H1 (cell line): Measurements from ENCODE around the gene MXI1. TPM values are rescaled to one million over a fixed set of nuclear protein-coding genes. Genes with fewer than 3 reads are reported as not detected.
"Not testable (repeated sequence)": the region's sequence is repeated elsewhere in the genome, so short reads cannot be mapped to it uniquely, and the experiment has no call there.

Experiments used
- CTCF ChIA-PET: fragments of 300-600 bp; sonication (Branson Sonifier 250); formaldehyde crosslinking; loops from one replicate; lab custom pipeline; 2021; ENCODE audit not compliant: partially characterized antibody; lab: Charles Lee
- POLR2A ChIA-PET: fragments of 300-600 bp; sonication (Branson Sonifier 250); formaldehyde crosslinking; loops from one replicate; lab custom pipeline; 2021; ENCODE audit warnings: inconsistent platforms; ENCODE audit not compliant: partially characterized antibody; lab: Charles Lee
- DNase-seq, 2 experiments: peaks; one replicate each; pipeline versions ENCODE4 v3.0.0 to v3.0.0-alpha.2; 2010 to 2022; ENCODE audit warnings: low spot score in 2 of 2, low read depth in 1 of 2, mixed read lengths in 1 of 2
- FAIRE-seq: peaks from 2 replicates; lab custom pipeline; 2011; peaks lifted over from hg19 to GRCh38; lab: Jason Lieb, UNC
- H2AFZ ChIP-seq: 2 replicates; pipeline ENCODE4 v1.8.1; 2012; ENCODE audit warnings: low read length, inconsistent platforms
- H2AK5ac ChIP-seq: 2 replicates; pipeline ENCODE4 v1.6.1; 2013; ENCODE audit warnings: low read depth, low read length
- H2BK120ac ChIP-seq: replicated peaks from 2 replicates; pipeline ENCODE3; 2013; ENCODE audit warnings: low read depth, low read length, inconsistent platforms
- H2BK12ac ChIP-seq: 2 replicates; pipeline ENCODE4 v1.6.1; 2013; ENCODE audit warnings: low read depth, low read length
- H2BK15ac ChIP-seq: 2 replicates; pipeline ENCODE4 v1.6.1; 2013; ENCODE audit warnings: low read length
- H2BK20ac ChIP-seq: 2 replicates; pipeline ENCODE4 v1.6.1; 2013; ENCODE audit warnings: low read length
- H2BK5ac ChIP-seq: 2 replicates; pipeline ENCODE4 v1.6.1; 2013; ENCODE audit warnings: low read depth, low read length
- H3K14ac ChIP-seq: 2 replicates; pipeline ENCODE4 v1.6.1; 2013; ENCODE audit warnings: inconsistent platforms; ENCODE audit not compliant: insufficient read length
- H3K18ac ChIP-seq: 2 replicates; pipeline ENCODE4 v1.6.1; 2013; ENCODE audit warnings: low read length; ENCODE audit errors: extremely low read depth
- H3K23ac ChIP-seq: 2 replicates; pipeline ENCODE4 v1.6.1; 2013; ENCODE audit warnings: inconsistent platforms; ENCODE audit not compliant: insufficient read length
- H3K23me2 ChIP-seq: 2 replicates; pipeline ENCODE4 v1.6.1; 2013; ENCODE audit warnings: low read depth, low read length
- H3K27ac ChIP-seq: 2 replicates; pipeline ENCODE4 v1.6.1; 2011; ENCODE audit warnings: low read depth, low read length, inconsistent platforms
- H3K27me3 ChIP-seq, 4 experiments: replicated peaks in 1 of 4; 1 replicate in 1 of 4; 2 replicates in 3 of 4; pipeline versions ENCODE4 v1.6.1 to v1.8.1; 2011 to 2013; ENCODE audit warnings: low read length in 3 of 4, mild to moderate bottlenecking in 3 of 4, inconsistent platforms in 2 of 4, mixed read lengths in 2 of 4, moderate library complexity in 1 of 4; ENCODE audit not compliant: control insufficient read depth in 3 of 4, insufficient read depth in 3 of 4; ENCODE audit errors: extremely low read depth in 1 of 4
- H3K36me3 ChIP-seq, 4 experiments: 2 replicates each; pipeline versions ENCODE4 v1.6.1 to v1.8.1; 2011 to 2013; ENCODE audit warnings: mild to moderate bottlenecking in 4 of 4, low read length in 3 of 4, moderate library complexity in 2 of 4, control low read depth in 1 of 4, inconsistent platforms in 1 of 4; ENCODE audit not compliant: insufficient read depth in 4 of 4, control insufficient read depth in 2 of 4
- H3K4ac ChIP-seq: replicated peaks from 2 replicates; pipeline ENCODE3; 2013; ENCODE audit warnings: low read length, low read depth, mixed read lengths, inconsistent platforms; ENCODE audit not compliant: insufficient read length
- H3K4me1 ChIP-seq, 4 experiments: replicated peaks in 1 of 4; 1 replicate in 1 of 4; 2 replicates in 3 of 4; pipeline versions ENCODE4 v1.6.1 to v1.8.1; 2011 to 2013; ENCODE audit warnings: low read length in 3 of 4, inconsistent platforms in 2 of 4, mixed read lengths in 1 of 4; ENCODE audit not compliant: insufficient read depth in 4 of 4, control insufficient read depth in 3 of 4
- H3K4me2 ChIP-seq, 2 experiments: 2 replicates each; pipeline versions ENCODE4 v1.6.1 to v1.8.1; 2011 to 2013; ENCODE audit warnings: low read depth in 2 of 2, low read length in 2 of 2, control low read depth in 1 of 2, inconsistent platforms in 1 of 2, mild to moderate bottlenecking in 1 of 2; ENCODE audit not compliant: insufficient read depth in 1 of 2
- H3K4me3 ChIP-seq, 4 experiments: fragments of 200-600, 300-600 bp in 1 of 4; sonication (generic), shearing (Covaris generic), sonication (Bioruptor Twin) in 1 of 4; 2 replicates each; pipeline versions ENCODE4 v1.5.1 to v1.8.1; 2011 to 2016; ENCODE audit warnings: low read length in 4 of 4, low read depth in 3 of 4, control low read depth in 2 of 4, inconsistent platforms in 2 of 4, mild to moderate bottlenecking in 2 of 4, mixed read lengths in 1 of 4, moderate library complexity in 1 of 4; ENCODE audit not compliant: insufficient read depth in 2 of 4; ENCODE audit errors: extremely low read depth in 1 of 4
- H3K56ac ChIP-seq: replicated peaks from 2 replicates; pipeline ENCODE3; 2013; ENCODE audit warnings: low read depth, mild to moderate bottlenecking, mixed read lengths, low read length, inconsistent platforms; ENCODE audit not compliant: insufficient read length
- H3K79me1 ChIP-seq: 2 replicates; pipeline ENCODE4 v1.6.1; 2013; ENCODE audit warnings: low read depth, low read length, control low read depth
- H3K79me2 ChIP-seq, 2 experiments: 2 replicates each; pipeline versions ENCODE4 v1.6.1 to v1.8.1; 2012 to 2013; ENCODE audit warnings: low read length in 2 of 2, mild to moderate bottlenecking in 2 of 2, inconsistent platforms in 1 of 2; ENCODE audit not compliant: insufficient read depth in 2 of 2, control insufficient read depth in 1 of 2
- H3K9ac ChIP-seq, 4 experiments: replicated peaks in 1 of 4; 1 replicate in 1 of 4; 2 replicates in 3 of 4; pipeline versions ENCODE4 v1.6.1 to v1.8.1; 2011 to 2013; ENCODE audit warnings: low read depth in 3 of 4, low read length in 3 of 4, control low read depth in 2 of 4, mild to moderate bottlenecking in 2 of 4, moderate library complexity in 2 of 4, inconsistent platforms in 1 of 4; ENCODE audit errors: extremely low read depth in 1 of 4
- H3K9me3 ChIP-seq, 2 experiments: 2 replicates each; pipeline versions ENCODE4 v1.6.1 to v1.8.1; 2012 to 2013; ENCODE audit warnings: mild to moderate bottlenecking in 2 of 2, moderate library complexity in 2 of 2, control low read depth in 1 of 2, inconsistent platforms in 1 of 2, low read depth in 1 of 2, low read length in 1 of 2, mixed read lengths in 1 of 2; ENCODE audit not compliant: insufficient read depth in 2 of 2
- H4K20me1 ChIP-seq, 2 experiments: replicated peaks in 1 of 2; 2 replicates each; pipeline versions ENCODE3 to v1.8.1; 2011 to 2013; ENCODE audit warnings: inconsistent platforms in 2 of 2, low read length in 2 of 2, mild to moderate bottlenecking in 1 of 2; ENCODE audit not compliant: insufficient read depth in 2 of 2, control insufficient read depth in 1 of 2
- H4K5ac ChIP-seq: 2 replicates; pipeline ENCODE4 v1.6.1; 2013; ENCODE audit warnings: low read length, low read depth, mixed read lengths, inconsistent platforms; ENCODE audit not compliant: insufficient read length
- H4K8ac ChIP-seq: 2 replicates; pipeline ENCODE4 v1.8.0; 2013; ENCODE audit warnings: mild to moderate bottlenecking, moderate library complexity, low read length, inconsistent platforms; ENCODE audit not compliant: insufficient read depth; ENCODE audit errors: extremely low read depth
- H4K91ac ChIP-seq: replicated peaks from 2 replicates; pipeline ENCODE3; 2013; ENCODE audit warnings: low read length, mixed read lengths, inconsistent platforms; ENCODE audit not compliant: insufficient read length
- WGBS, 2 experiments: shearing (Covaris generic) in 1 of 2; methylation state at CpG; one replicate each; pipeline versions ENCODE4 v1.1.6 to v1.1.7; 2013 to 2015; ENCODE audit warnings: low lambda C conversion rate in 2 of 2, mixed read lengths in 2 of 2, inconsistent platforms in 1 of 2, low coverage in 1 of 2, missing lambda C conversion rate in 1 of 2; ENCODE audit not compliant: insufficient replicate concordance in 2 of 2, insufficient coverage in 1 of 2, insufficient read length in 1 of 2; ENCODE audit errors: extremely low coverage in 1 of 2, missing lambda C conversion rate in 1 of 2; 5-methylcytosine and 5-hydroxymethylcytosine counted together
- polyA plus RNA-seq, 7 experiments: library from polyadenylated mRNA; depleted of rRNA in 3 of 7; stranded (reverse) in 5 of 7; unstranded in 2 of 7; fragments of >200 nt in 5 of 7; fragments of 200-250 nt in 2 of 7; gene quantifications; 1 replicate in 5 of 7; 2 replicates in 1 of 7; 4 replicates in 1 of 7; pipeline versions ENCODE4 v1.2.1 to v1.2.3, GENCODE V29; 2011 to 2013; ENCODE audit warnings: missing spikeins in 2 of 7, mixed read lengths in 2 of 7
- total RNA-seq: library from RNA; stranded (reverse); fragmentation: NEBNext Ultra II Directional; extraction: Animal tissue kit (Norgen Biotek cat#: 25700); gene quantifications from 2 replicates; pipeline ENCODE4 v1.2.1, GENCODE V29; 2021

MXI1 gene
- total and polyA plus RNA-seq, 2 of the 8 experiments (the other 6 are each of a cell fraction or from before 2014, with no cell fraction given) = 5.7 to 8.8 TPM

GRCh38 chr10:110201046-110201445, 6.4 kb upstream of the MXI1 start:
- not testable (repeated sequence) for H2BK12ac ChIP-seq, H3K27ac ChIP-seq, H3K4me3 ChIP-seq, H3K23ac ChIP-seq, H4K5ac ChIP-seq, H2AK5ac ChIP-seq, FAIRE-seq, H4K8ac ChIP-seq, H3K9ac ChIP-seq, H3K18ac ChIP-seq, H3K79me2 ChIP-seq, H2BK15ac ChIP-seq, H2AFZ ChIP-seq, H2BK20ac ChIP-seq, H2BK120ac ChIP-seq, H3K23me2 ChIP-seq, H2BK5ac ChIP-seq, H3K4ac ChIP-seq, H4K91ac ChIP-seq, H3K56ac ChIP-seq, H3K14ac ChIP-seq, H3K36me3 ChIP-seq, H3K4me2 ChIP-seq, H3K79me1 ChIP-seq, H4K20me1 ChIP-seq, H3K9me3 ChIP-seq, H3K4me1 ChIP-seq
- 86% methylated on average over 8 of the region's 8 CpGs; no CpG with 5 or more reads in 1 of the 2 experiments for WGBS, 2 experiments
- POLR2A ChIA-PET = interaction anchor here (1.5 kb wide), 1 partner anchor 10 kb away, joined by 3 read pairs; no protein-coding TSS in a partner anchor
- DNase-seq = peak in 1 of 2 experiments; percentile 22
- H3K27me3 ChIP-seq = peaks cover 2 to 24% (median 10%) of the 10 kb centered on the region in 4 experiments
- CTCF ChIA-PET = interaction anchor here (1.5 kb wide), 1 partner anchor 19 kb away, joined by 3 read pairs; no protein-coding TSS in a partner anchor
